SKM-1 (cell line): ENCODE measurements around the gene PLIN4.

ENCODE experiments used
- DNase-seq: peaks from one replicate; lab custom pipeline; 2025; ENCODE audit not compliant: unreplicated experiment; lab: John Stamatoyannopoulos, UW

Gene PLIN4

DNA sequence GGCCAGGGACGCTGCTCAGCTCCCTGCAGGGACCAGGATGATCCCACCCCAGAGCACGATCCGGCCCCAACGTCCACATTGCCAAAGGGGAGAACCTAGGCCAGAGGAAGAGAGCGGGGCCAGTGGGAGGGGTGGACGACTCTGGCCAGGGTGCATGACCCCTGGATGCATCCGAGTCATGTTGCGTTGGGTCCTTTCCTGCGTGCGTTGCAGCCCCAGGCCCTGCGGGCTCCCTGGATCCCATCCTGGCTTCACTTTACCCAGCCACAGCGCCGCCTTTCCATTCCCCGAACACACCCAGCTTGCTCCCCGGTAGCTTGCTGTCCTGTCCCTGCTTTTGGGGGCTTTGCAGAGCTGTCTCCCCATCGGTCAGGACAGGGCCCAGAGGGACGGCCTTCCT lies 10.5 kb downstream of the PLIN4 start:
- DNase-seq = no peak

DNA sequence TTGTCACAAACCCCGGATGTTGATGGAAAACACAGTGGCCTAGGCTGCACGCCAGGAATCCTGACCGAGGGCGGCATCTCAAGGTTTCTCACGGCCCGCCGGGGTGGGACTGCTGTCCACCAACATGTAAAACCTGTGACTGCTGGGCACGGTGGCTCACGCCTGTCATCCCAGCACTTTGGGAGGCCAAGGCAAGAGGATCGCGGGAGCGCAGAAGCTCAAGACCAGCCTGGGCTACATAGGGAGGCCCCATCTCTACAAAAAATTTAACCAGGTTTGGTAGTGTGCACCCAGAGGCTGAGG lies 11.2 kb downstream of the PLIN4 start:
- no peak for DNase-seq

GRCh38 chr19:4506449-4507149 lies 11.7 kb downstream of the PLIN4 start:
- DNase-seq = no peak

- DNase-seq = no peak
These were observed 12.5 kb downstream of the PLIN4 start for GRCh38 chr19:4505570-4506448.

- no peak for DNase-seq
These were observed 13.3 kb downstream of the PLIN4 start for GRCh38 chr19:4504891-4505569.

DNA sequence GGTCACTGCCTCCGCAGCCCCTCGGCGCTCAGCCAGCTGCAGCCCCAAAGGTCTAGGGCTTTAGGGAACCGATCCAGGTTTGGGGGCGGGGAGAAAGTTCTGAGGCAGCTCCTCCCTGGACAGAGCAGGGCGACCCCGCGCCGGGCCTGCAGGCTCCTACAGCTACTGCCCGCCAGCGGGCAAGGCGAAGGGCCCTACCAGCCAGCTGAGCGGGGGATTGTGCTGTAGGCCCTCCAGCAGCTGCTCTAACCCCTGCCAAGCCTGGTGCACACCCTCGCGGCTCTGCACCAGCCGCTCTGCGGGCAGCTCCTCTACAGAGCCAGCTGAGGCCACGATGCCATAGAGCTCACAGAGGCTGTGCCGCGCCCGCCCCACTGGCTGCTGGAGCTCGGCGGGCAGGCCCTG lies 14.0 kb downstream of the PLIN4 start:
- DNase-seq = no peak

DNA sequence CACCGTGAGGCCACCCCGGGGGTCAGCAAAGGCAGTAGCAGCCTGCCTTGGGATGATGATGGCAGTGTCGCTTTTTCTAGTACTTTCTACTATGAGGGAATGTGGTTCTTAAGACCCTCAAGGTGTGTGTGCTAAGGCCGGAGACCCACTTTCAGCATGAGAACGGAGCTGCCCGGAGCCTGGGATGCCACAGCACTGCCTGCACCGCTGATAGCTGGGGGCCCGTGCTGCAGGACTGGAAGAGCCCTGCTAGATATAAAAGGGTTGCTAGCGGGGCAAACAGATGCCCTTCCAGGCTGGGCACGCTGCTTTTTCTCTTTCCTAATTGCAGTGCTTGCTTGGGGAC lies 14.5 kb downstream of the PLIN4 start:
- DNase-seq = no peak

DNA sequence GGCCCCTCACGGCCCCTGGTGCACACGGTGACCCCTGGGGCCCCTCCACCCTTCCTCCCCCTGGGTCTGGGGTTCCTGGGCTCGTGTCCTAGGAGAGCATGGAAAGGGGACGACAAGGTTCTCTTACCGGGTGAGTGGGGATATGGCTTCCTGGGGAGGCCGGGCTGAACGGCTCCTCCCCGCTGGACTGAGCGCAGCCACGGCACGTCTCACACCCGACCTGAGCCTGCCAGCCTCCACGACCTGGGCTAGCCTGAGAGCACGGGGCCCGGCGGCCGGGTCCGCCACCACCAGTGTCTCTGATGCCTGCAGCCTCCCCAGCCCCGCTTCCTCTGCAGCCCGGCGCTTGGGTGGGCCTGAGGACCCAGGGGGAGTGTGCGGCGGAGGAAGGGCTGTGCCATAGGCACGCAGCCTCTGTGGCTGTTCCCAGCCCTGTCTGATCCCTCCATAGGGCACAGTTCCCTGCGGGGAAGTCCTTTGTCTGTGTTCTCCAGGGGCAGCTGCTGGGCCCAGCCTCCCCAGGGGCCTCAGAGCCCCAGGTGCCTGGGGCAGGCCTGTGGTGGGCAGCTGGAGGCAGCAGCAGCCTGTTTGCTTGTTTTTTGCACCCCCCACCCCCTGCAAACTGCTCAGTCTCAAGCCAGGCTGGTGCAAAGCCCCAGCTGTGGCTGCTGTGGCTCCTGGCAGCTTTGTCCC lies 15.0 kb downstream of the PLIN4 start:
- no peak for DNase-seq

- DNase-seq = no peak
These were observed 15.8 kb downstream of the PLIN4 start for GRCh38 chr19:4502282-4503131.

GRCh38 chr19:4501691-4502090 lies 16.6 kb downstream of the PLIN4 start:
- no peak for DNase-seq

DNA sequence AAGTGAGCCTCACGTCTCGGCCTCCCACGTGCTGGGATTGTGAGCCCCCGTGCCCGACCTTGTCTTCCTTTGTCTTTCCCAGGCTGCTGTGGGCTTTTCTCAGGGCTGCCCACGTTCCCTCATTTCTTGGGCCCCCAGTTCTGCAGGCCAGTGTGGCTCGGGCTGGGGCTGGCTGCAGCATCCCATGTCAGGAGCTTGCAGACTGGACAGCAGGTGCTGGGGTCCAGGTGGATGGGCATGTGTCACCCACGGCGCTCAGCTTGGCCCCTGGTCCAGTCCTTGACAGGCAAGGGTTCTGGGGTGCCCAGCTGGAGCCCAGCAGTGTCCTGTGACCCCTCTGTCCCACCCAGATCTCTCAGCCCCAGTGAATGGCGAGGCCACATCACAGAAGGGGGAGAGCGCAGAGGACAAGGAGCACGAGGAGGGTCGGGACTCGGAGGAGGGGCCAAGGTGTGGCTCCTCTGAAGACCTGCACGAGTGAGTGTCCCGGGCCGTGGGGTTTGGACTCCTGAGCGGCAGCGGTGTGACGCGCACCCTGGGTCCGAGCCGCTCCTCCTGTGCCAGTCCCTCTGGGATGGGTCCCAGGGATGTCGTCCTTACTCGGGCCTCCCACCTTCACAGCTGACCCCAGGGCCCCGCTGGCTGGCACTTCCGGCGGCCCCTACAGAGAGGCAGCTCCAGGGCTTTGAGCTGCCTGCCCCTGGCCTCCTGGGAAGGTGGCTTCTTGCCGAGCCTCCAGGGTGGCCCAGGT lies 17.3 kb downstream of the PLIN4 start:
- DNase-seq = no peak

DNA sequence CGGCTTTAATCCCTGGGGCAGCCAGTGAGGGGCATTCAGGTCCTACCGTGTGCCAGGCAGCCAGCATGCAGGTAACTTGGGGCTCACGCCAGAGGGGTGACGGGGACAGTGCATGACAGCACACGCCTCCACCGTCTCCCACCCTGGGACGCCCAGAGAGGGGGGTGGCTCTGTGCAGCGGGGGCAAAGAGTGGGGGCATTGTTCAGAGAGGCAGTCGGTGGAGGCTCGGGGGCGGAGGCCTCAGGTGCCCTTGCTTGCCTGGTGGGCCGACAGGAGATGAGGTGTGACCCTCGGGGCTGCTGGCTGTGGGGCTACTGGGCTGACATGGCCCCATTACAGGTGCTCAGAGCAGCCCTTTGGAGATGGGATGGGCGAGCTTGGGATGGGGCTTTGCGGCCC lies 18.4 kb downstream of the PLIN4 start:
- DNase-seq = no peak

DNA sequence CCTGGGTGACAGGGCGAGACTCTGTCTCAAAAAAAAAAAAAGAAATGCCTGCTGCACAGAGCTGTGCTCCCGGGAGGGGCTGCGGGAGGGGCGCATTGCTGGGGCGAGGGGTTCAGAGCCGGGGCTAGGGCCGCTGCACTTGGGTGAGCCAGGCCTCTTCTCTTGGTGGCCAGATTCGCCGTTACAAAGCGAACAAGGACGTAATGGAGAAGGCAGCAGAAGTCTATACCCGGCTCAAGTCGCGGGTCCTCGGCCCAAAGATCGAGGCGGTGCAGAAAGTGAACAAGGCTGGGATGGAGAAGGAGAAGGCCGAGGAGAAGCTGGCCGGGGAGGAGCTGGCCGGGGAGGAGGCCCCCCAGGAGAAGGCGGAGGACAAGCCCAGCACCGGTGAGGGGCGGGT lies 19.0 kb downstream of the PLIN4 start:
- no peak for DNase-seq

DNA sequence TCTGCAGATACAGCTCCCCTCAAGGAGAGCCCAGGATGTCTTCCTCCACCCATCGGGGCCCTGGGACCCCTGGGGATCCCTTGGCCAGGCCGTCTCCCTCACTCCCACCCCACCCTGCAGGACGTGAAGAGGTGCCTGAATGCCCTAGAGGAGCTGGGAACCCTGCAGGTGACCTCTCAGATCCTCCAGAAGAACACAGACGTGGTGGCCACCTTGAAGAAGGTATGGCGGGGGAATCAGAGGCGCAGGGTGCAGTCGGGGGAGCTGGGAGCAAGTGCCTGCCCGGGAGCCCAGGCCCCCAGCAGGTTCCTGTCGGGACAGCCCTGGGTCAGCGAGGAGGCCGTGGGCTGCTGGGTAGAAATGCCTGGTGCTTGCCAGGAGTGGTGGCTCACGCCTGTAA lies 19.6 kb downstream of the PLIN4 start:
- DNase-seq = no peak

DNA sequence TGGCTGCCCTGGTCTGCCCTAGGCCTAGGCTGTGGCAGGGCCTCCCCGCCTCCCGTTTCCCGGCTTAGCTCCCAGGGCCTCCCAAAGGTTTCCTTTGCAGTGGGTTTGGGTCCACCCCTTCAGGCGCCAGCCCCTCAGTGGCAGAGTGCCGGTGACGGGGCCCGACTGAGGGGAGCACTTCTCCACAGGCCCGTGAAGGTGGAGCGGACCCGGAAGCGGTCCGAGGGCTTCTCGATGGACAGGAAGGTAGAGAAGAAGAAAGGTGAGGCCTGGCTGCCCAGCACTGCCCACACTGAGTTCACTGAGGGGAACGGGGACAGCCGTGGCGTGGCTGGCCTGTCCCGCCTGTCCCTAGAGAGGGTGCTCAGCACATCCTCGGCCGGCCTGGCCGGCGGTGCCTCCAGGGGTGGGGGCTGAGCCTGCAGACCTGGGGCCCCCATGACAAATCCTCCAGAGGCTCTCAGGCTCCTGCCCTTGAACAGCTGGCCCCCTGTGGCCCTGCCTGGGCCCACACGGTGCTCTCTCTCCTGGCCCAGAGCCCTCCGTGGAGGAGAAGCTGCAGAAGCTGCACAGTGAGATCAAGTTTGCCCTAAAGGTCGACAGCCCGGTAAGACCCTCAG lies 20.4 kb downstream of the PLIN4 start:
- no peak for DNase-seq

- no peak for DNase-seq
These were observed 22.0 kb downstream of the PLIN4 start for GRCh38 chr19:4496304-4496703.

DNA sequence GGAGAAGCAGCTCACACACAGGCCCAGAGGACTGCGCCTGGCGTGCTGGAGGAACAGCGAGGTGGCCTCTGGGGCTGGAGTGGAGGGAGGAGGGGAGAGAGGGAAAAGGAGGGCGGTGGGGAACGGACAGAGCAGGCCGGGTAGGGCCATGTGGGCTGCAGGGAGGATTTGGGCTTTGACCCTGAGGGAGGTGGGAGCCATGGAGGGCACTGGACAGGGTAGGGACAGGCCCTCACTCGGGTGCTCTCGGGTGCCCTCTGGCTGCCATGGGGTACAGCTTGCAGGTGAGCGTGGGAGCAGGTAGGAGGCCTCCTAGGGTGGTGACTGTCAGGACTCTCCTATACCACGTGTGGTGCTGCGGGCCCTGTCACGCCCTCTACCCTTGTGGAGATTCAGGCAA lies 22.8 kb downstream of the PLIN4 start:
- no peak for DNase-seq

GRCh38 chr19:4494691-4495064 lies 23.6 kb downstream of the PLIN4 start:
- no peak for DNase-seq

GRCh38 chr19:4493929-4494690 lies 24.2 kb downstream of the PLIN4 start:
- DNase-seq = no peak
